PC-3 (cell line): Measurements from ENCODE around the gene DLGAP1. TPM values are rescaled to one million over a fixed set of nuclear protein-coding genes. Genes with fewer than 3 reads are reported as not detected.
"Not testable (repeated sequence)": the region's sequence is repeated elsewhere in the genome, so short reads cannot be mapped to it uniquely, and the experiment has no call there.

Source experiments
- ATAC-seq: fragments of 200-7000 bp; cut with Tn5 transposase; 2 replicates; pipeline ENCODE4 v1.9.1; 2020; ENCODE audit warnings: mild to moderate bottlenecking, moderate library complexity
- BruUV-seq: library from RNA; stranded (reverse); fragments of 400-500 nt; replicated peaks from 2 replicates; lab custom pipeline; 2021; lab: Mats Ljungman, UMichigan
- CTCF ChIA-PET: fragments of 300-600 bp; sonication (Branson Sonifier 250); formaldehyde crosslinking; loops from one replicate; lab custom pipeline; 2022; ENCODE audit warnings: antibody characterized with exemption; lab: Charles Lee
- POLR2A ChIA-PET: fragments of 300-600 bp; sonication (Branson Sonifier 250); formaldehyde crosslinking; loops from one replicate; lab custom pipeline; 2022; ENCODE audit warnings: antibody characterized with exemption; ENCODE audit not compliant: unreplicated experiment; lab: Charles Lee
- DNase-seq: peaks from one replicate; pipeline ENCODE4 v3.0.0-alpha.2; 2015
- H2AFZ ChIP-seq: fragments of 300-600 bp; sonication (generic); 2 replicates; pipeline ENCODE4 v1.6.0; 2016; ENCODE audit warnings: antibody characterized with exemption, low read length
- H3F3A ChIP-seq: fragments of 300-600 bp; sonication (generic); one replicate; pipeline ENCODE4 v1.6.0; 2017; ENCODE audit warnings: antibody characterized with exemption, low read length, control low read depth, mild to moderate bottlenecking; ENCODE audit not compliant: unreplicated experiment
- H3K27ac ChIP-seq: fragments of 300-600 bp; sonication (generic); 2 replicates; pipeline ENCODE4 v1.5.1; 2016; ENCODE audit warnings: mild to moderate bottlenecking, low read length
- H3K27me3 ChIP-seq: fragments of 300-600 bp; sonication (generic); 2 replicates; pipeline ENCODE4 v1.6.1; 2016; ENCODE audit warnings: low read length, mixed read lengths
- H3K36me3 ChIP-seq: fragments of 300-600 bp; sonication (generic); 2 replicates; pipeline ENCODE4 v1.6.1; 2016; ENCODE audit warnings: low read depth, mixed run types, low read length, mixed read lengths
- H3K4me1 ChIP-seq: fragments of 300-600 bp; sonication (generic); 2 replicates; pipeline ENCODE4 v1.5.1; 2016; ENCODE audit warnings: low read length; ENCODE audit not compliant: insufficient read depth
- H3K4me2 ChIP-seq: fragments of 300-600 bp; sonication (generic); 2 replicates; pipeline ENCODE4 v1.6.0; 2016; ENCODE audit warnings: low read length
- H3K4me3 ChIP-seq: fragments of 300-600 bp; sonication (generic); 2 replicates; pipeline ENCODE4 v1.5.1; 2016; ENCODE audit warnings: mild to moderate bottlenecking, low read length, mixed read lengths
- H3K79me2 ChIP-seq: fragments of 300-600 bp; sonication (generic); 2 replicates; pipeline ENCODE4 v1.6.1; 2017; ENCODE audit warnings: low read length, mixed read lengths
- H3K9ac ChIP-seq: fragments of 300-600 bp; sonication (generic); 2 replicates; pipeline ENCODE4 v1.6.0; 2016; ENCODE audit warnings: mild to moderate bottlenecking, low read length
- H3K9me2 ChIP-seq: fragments of 300-600 bp; sonication (generic); replicated peaks from 2 replicates; pipeline ENCODE4 v1.6.1; 2016; ENCODE audit warnings: mixed run types, low read length, mixed read lengths
- H3K9me3 ChIP-seq: fragments of 300-600 bp; sonication (generic); 2 replicates; pipeline ENCODE4 v1.6.1; 2016; ENCODE audit warnings: low read length, mixed read lengths
- H4K20me1 ChIP-seq: fragments of 300-600 bp; sonication (generic); 2 replicates; pipeline ENCODE4 v1.6.1; 2016; ENCODE audit warnings: low read length, mixed read lengths
- EZH2 ChIP-seq: fragments of 300-600 bp; sonication (generic); IDR thresholded peaks from one replicate; pipeline ENCODE4 v1.6.1; 2017; ENCODE audit warnings: antibody characterized with exemption, mild to moderate bottlenecking, low read length; ENCODE audit not compliant: unreplicated experiment
- EZH2phosphoT487 ChIP-seq: fragments of 300-600 bp; sonication (generic); IDR thresholded peaks from 2 replicates; pipeline ENCODE4 v1.6.1; 2018; ENCODE audit warnings: mild to moderate bottlenecking, antibody characterized with exemption, low read length, borderline replicate concordance
- intact Hi-C: fragments of 100-400 bp; cut with micrococcal nuclease; formaldehyde crosslinking; loops from 2 replicates; pipeline ENCODE4 v1.9.0; 2023
- total RNA-seq: library from RNA; depleted of rRNA; stranded (reverse); fragments of >200 nt; gene quantifications from 2 replicates; pipeline ENCODE4 v1.2.3, GENCODE V29; 2014
- TF ChIP-seq, protein P1 (sequence below): fragments of 300-600 bp; sonication (generic); conservative IDR thresholded peaks from 2 replicates; pipeline ENCODE4 v1.5.1; 2017; ENCODE audit warnings: antibody characterized with exemption, low read depth, mild to moderate bottlenecking, low read length

The DLGAP1 gene
- total RNA-seq, 1 experiment from 2014 or later, result not detected

DNA sequence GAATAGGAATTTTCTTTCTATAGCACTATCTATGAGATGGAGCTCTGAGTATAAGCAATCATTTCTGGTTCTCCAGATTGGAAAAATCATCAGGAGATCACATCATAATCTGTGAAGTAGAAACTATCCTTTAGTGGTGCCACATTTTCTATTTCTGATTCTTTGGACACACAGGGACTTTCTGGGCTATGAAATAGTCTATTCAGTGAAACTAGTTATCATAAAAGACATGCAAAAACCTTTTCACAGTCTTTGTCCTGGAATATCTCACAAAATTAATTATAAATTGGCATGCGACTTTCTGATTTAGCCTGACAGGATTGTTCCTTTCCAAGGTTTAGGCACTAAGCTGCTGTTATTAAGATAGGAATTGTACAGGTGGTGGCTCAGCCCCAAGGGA is 428.6 kb downstream of the DLGAP1 start:
- BruUV-seq, result no TSS peak
- Histone ChIP-seq H3K27ac (no peak overlapping the region), H3K27me3 (peaks cover 9% of the 10 kb centered on the region; the same call in 1 of the 2 replicates), H3K36me3 (no peaks in the 10 kb centered on the region), H3K4me2 (no peak overlapping the region), H3K4me1 (no peaks in the 10 kb centered on the region), H3F3A (no peaks in the 10 kb centered on the region), H3K9ac (no peak overlapping the region), H3K4me3 (no peak overlapping the region), H3K9me3 (no peaks in the 10 kb centered on the region), H3K9me2 (no peaks in the 10 kb centered on the region), H4K20me1 (no peaks in the 10 kb centered on the region), H3K79me2 (no peaks in the 10 kb centered on the region), H2AFZ (no peak overlapping the region)
- TF ChIP-seq EZH2phosphoT487 (no peak), EZH2 (no peak)
- TF ChIP-seq, protein P1, sequence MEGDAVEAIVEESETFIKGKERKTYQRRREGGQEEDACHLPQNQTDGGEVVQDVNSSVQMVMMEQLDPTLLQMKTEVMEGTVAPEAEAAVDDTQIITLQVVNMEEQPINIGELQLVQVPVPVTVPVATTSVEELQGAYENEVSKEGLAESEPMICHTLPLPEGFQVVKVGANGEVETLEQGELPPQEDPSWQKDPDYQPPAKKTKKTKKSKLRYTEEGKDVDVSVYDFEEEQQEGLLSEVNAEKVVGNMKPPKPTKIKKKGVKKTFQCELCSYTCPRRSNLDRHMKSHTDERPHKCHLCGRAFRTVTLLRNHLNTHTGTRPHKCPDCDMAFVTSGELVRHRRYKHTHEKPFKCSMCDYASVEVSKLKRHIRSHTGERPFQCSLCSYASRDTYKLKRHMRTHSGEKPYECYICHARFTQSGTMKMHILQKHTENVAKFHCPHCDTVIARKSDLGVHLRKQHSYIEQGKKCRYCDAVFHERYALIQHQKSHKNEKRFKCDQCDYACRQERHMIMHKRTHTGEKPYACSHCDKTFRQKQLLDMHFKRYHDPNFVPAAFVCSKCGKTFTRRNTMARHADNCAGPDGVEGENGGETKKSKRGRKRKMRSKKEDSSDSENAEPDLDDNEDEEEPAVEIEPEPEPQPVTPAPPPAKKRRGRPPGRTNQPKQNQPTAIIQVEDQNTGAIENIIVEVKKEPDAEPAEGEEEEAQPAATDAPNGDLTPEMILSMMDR, result no peak
- intact Hi-C loops, result no loop called here
- DNase-seq (no peak), ATAC-seq (no peak)
- POLR2A ChIA-PET, result no interaction called here
- CTCF ChIA-PET, result no interaction called here

DNA sequence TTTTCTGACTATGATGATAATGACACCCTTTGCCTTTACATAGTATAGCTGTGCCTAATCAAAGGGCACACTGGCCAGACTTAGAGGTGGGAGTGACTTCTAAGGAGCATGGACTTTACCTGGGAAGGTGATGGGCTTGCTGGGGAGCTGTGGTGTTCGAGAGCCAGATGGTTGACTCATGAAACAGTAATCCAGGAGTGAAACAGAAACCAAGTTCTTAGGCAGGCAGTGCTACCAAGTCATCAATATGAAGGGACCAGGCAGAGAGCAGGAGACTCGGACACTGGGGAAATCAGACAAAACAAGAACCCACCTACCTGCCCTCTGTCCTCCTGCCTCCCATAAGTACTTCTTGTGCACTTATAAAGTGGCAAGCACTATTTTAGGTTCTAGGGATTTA is 430.4 kb downstream of the DLGAP1 start:
- CTCF ChIA-PET, result no interaction called here
- TF ChIP-seq EZH2 (no peak), EZH2phosphoT487 (no peak)
- TF ChIP-seq, protein P1, result no peak

DNA sequence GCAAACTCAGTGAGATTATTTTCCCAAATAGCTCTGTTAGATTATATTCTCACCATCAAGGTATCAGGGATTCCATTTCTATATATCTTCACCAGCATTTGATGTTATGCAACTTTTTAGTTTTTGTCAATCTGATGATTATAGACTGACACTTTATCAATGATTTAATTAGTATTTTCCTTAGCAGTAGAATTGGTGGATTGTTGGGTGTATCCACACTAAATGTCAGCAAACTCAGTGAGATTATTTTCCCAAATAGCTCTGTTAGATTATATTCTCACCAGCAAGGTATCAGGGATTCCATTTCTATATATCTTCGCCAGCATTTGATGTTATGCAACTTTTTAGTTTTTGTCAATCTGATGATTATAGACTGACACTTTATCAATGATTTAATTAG is 432.4 kb downstream of the DLGAP1 start:
- DNase-seq, H3K9me2 ChIP-seq, H3K4me1 ChIP-seq, H3K9ac ChIP-seq, H3K27me3 ChIP-seq, H4K20me1 ChIP-seq, H3K4me2 ChIP-seq, CTCF ChIA-PET, intact Hi-C loops, POLR2A ChIA-PET, H3K9me3 ChIP-seq, H3K4me3 ChIP-seq, ATAC-seq, H3F3A ChIP-seq, H3K36me3 ChIP-seq, H2AFZ ChIP-seq, BruUV-seq, H3K79me2 ChIP-seq, H3K27ac ChIP-seq: not testable (repeated sequence)

More for the DNA sequence above, 430.4 kb downstream of the DLGAP1 start:
- H3K27me3 ChIP-seq, result peaks cover 9% of the 10 kb centered on the region; the same call in 1 of the 2 replicates
- no peak overlapping the region for H2AFZ ChIP-seq
- ATAC-seq, result no peak
- POLR2A ChIA-PET, result no interaction called here
- no peak overlapping the region for H3K27ac ChIP-seq
- intact Hi-C loops, result no loop called here
- no peaks in the 10 kb centered on the region for H3K36me3 ChIP-seq
- H4K20me1 ChIP-seq, result no peaks in the 10 kb centered on the region
- H3K9me3 ChIP-seq, result no peaks in the 10 kb centered on the region
- no TSS peak for BruUV-seq
- no peaks in the 10 kb centered on the region for H3K79me2 ChIP-seq
- no peak for DNase-seq
- no peak overlapping the region for H3K4me2 ChIP-seq
- H3F3A ChIP-seq, result no peaks in the 10 kb centered on the region
- H3K9me2 ChIP-seq, result no peaks in the 10 kb centered on the region
- no peaks in the 10 kb centered on the region for H3K4me1 ChIP-seq
- no peak overlapping the region for H3K9ac ChIP-seq
- no peak overlapping the region for H3K4me3 ChIP-seq
